HEK293 (cell line): ENCODE results near the gene RYR2.

Source experiments
- CTCF ChIA-PET: fragments of 350-600 bp; formaldehyde crosslinking; extraction: SDS; loops from one replicate; lab custom pipeline; 2021; ENCODE audit warnings: antibody characterized with exemption; lab: Yijun Ruan, JAX
- POLR2A ChIA-PET: fragments of 300-600 bp; formaldehyde crosslinking; extraction: SDS; loops from one replicate; lab custom pipeline; 2020; ENCODE audit warnings: antibody characterized with exemption, inconsistent platforms; lab: Yijun Ruan, JAX
- H3K27ac ChIP-seq: fragments of 200-500 bp; sonication (Bioruptor generic); 2 replicates; pipeline ENCODE4 v1.5.1; 2014; ENCODE audit warnings: low read depth, low read length, control low read depth, inconsistent platforms; ENCODE audit errors: extremely low read depth
- H3K36me3 ChIP-seq, 2 experiments: fragments of 200-500 bp in 1 of 2; sonication (Bioruptor generic) in 1 of 2; 1 replicate in 1 of 2; 2 replicates in 1 of 2; pipeline ENCODE4 v1.5.1; 2014 to 2017; ENCODE audit warnings: inconsistent platforms in 2 of 2, low read length in 2 of 2; ENCODE audit not compliant: control insufficient read depth in 2 of 2, insufficient read depth in 1 of 2
- H3K4me1 ChIP-seq: fragments of 200-500 bp; sonication (Bioruptor generic); 2 replicates; pipeline ENCODE4 v1.5.1; 2014; ENCODE audit warnings: mild to moderate bottlenecking, low read length, inconsistent platforms; ENCODE audit not compliant: control insufficient read depth, insufficient read depth
- H3K4me3 ChIP-seq: 2 replicates; pipeline ENCODE4 v1.5.1; 2011; ENCODE audit warnings: low read depth, mild to moderate bottlenecking, control low read depth, low read length, moderate library complexity
- H3K9me3 ChIP-seq: fragments of 200-500 bp; sonication (Bioruptor generic); 2 replicates; pipeline ENCODE4 v1.5.1; 2014; ENCODE audit warnings: low read depth, low read length, inconsistent platforms; ENCODE audit not compliant: control insufficient read depth, insufficient read depth
- BCL6B ChIP-seq: fragments of 450-650 bp; formaldehyde crosslinking; IDR thresholded peaks from 2 replicates; pipeline ENCODE4 v1.5.1; 2017; ENCODE audit warnings: missing biosample characterization, missing genetic modification characterization
- KLF10 ChIP-seq: fragments of 450-650 bp; IDR thresholded peaks from 2 replicates; pipeline ENCODE4 v1.5.1; 2018; ENCODE audit warnings: missing biosample characterization, mild to moderate bottlenecking, missing genetic modification characterization
- KLF17 ChIP-seq: fragments of 450-650 bp; formaldehyde crosslinking; IDR thresholded peaks from 2 replicates; pipeline ENCODE4 v1.5.1; 2016; ENCODE audit warnings: missing biosample characterization, missing genetic modification characterization
- KLF7 ChIP-seq: fragments of 450-650 bp; formaldehyde crosslinking; IDR thresholded peaks from 2 replicates; pipeline ENCODE4 v1.5.1; 2016; ENCODE audit warnings: missing biosample characterization, missing genetic modification characterization, borderline replicate concordance
- KLF9 ChIP-seq: fragments of 450-650 bp; formaldehyde crosslinking; IDR thresholded peaks from 2 replicates; pipeline ENCODE4 v1.5.1; 2016; ENCODE audit warnings: missing biosample characterization, missing genetic modification characterization, low read depth
- PBX3 ChIP-seq: sonication (generic); formaldehyde crosslinking; IDR thresholded peaks from 2 replicates; pipeline ENCODE4 v1.8.1; 2022; ENCODE audit warnings: mild to moderate bottlenecking, moderate library complexity, missing genetic modification reagents
- RBAK ChIP-seq: fragments of 450-650 bp; formaldehyde crosslinking; IDR thresholded peaks from 2 replicates; pipeline ENCODE4 v1.5.1; 2016; ENCODE audit warnings: missing biosample characterization, missing genetic modification characterization
- ZFP37 ChIP-seq: fragments of 450-650 bp; formaldehyde crosslinking; IDR thresholded peaks from 2 replicates; pipeline ENCODE4 v1.5.1; 2016; ENCODE audit warnings: missing biosample characterization, missing genetic modification characterization
- ZNF138 ChIP-seq: fragments of 450-650 bp; formaldehyde crosslinking; IDR thresholded peaks from 2 replicates; pipeline ENCODE4 v1.5.1; 2016; ENCODE audit warnings: missing biosample characterization, missing genetic modification characterization, borderline replicate concordance
- ZNF157 ChIP-seq: fragments of 450-650 bp; formaldehyde crosslinking; IDR thresholded peaks from 2 replicates; pipeline ENCODE4 v1.5.1; 2016; ENCODE audit warnings: missing biosample characterization, missing genetic modification characterization
- ZNF169 ChIP-seq: fragments of 450-650 bp; formaldehyde crosslinking; IDR thresholded peaks from 2 replicates; pipeline ENCODE4 v1.5.1; 2016; ENCODE audit warnings: missing biosample characterization, missing genetic modification characterization
- ZNF202 ChIP-seq: fragments of 450-650 bp; formaldehyde crosslinking; IDR thresholded peaks from 2 replicates; pipeline ENCODE4 v1.5.1; 2016; ENCODE audit warnings: missing biosample characterization, missing genetic modification characterization, borderline replicate concordance
- ZNF221 ChIP-seq: fragments of 450-650 bp; formaldehyde crosslinking; IDR thresholded peaks from 2 replicates; pipeline ENCODE4 v1.5.1; 2017; ENCODE audit warnings: missing biosample characterization, missing genetic modification characterization, borderline replicate concordance
- ZNF302 ChIP-seq: fragments of 450-650 bp; formaldehyde crosslinking; IDR thresholded peaks from 2 replicates; pipeline ENCODE4 v1.5.1; 2016; ENCODE audit warnings: missing biosample characterization, missing genetic modification characterization, low read depth
- ZNF324 ChIP-seq: fragments of 450-650 bp; formaldehyde crosslinking; IDR thresholded peaks from 2 replicates; pipeline ENCODE4 v1.5.1; 2016; ENCODE audit warnings: missing biosample characterization, missing genetic modification characterization
- ZNF341 ChIP-seq: fragments of 450-650 bp; formaldehyde crosslinking; IDR thresholded peaks from 2 replicates; pipeline ENCODE4; 2016; ENCODE audit warnings: low read depth, missing biosample characterization, missing genetic modification characterization
- ZNF391 ChIP-seq: fragments of 450-650 bp; formaldehyde crosslinking; IDR thresholded peaks from 2 replicates; pipeline ENCODE4 v1.5.1; 2016; ENCODE audit warnings: low read depth, missing biosample characterization, missing genetic modification characterization, borderline replicate concordance
- ZNF423 ChIP-seq: fragments of 450-650 bp; formaldehyde crosslinking; IDR thresholded peaks from 2 replicates; pipeline ENCODE4 v1.5.1; 2016; ENCODE audit warnings: missing biosample characterization, missing genetic modification characterization
- ZNF548 ChIP-seq: fragments of 450-650 bp; formaldehyde crosslinking; IDR thresholded peaks from 2 replicates; pipeline ENCODE4 v1.5.1; 2016; ENCODE audit warnings: missing biosample characterization, missing genetic modification characterization
- ZNF560 ChIP-seq: fragments of 450-650 bp; formaldehyde crosslinking; IDR thresholded peaks from 2 replicates; pipeline ENCODE4 v1.5.1; 2017; ENCODE audit warnings: missing biosample characterization, missing genetic modification characterization, borderline replicate concordance
- ZNF692 ChIP-seq: fragments of 450-650 bp; formaldehyde crosslinking; IDR thresholded peaks from 2 replicates; pipeline ENCODE4 v1.5.1; 2016; ENCODE audit warnings: missing biosample characterization, missing genetic modification characterization
- ZNF76 ChIP-seq: fragments of 450-650 bp; formaldehyde crosslinking; IDR thresholded peaks from 2 replicates; pipeline ENCODE4; 2016; ENCODE audit warnings: low read depth, missing biosample characterization, missing genetic modification characterization, borderline replicate concordance
- ZNF791 ChIP-seq: fragments of 450-650 bp; formaldehyde crosslinking; IDR thresholded peaks from 2 replicates; pipeline ENCODE4 v1.5.1; 2016; ENCODE audit warnings: missing biosample characterization, missing genetic modification characterization

RYR2 gene

GRCh38 chr1:237838320-237838719 is 796.3 kb downstream of the RYR2 start (continued):
- no peak for TF ChIP-seq KLF9 (tag by site-specific recombination)
- no peak for TF ChIP-seq KLF7 (tag by site-specific recombination)
- TF ChIP-seq ZNF76 (tag by site-specific recombination), result no peak
- no peak for TF ChIP-seq RBAK (tag by site-specific recombination)

- TF ChIP-seq KLF17 (tag by site-specific recombination) (no peak), ZNF791 (no peak), ZNF302 (tag by site-specific recombination) (no peak), KLF10 (tag by site-specific recombination) (no peak), ZNF324 (tag by site-specific recombination) (no peak), ZNF692 (tag by site-specific recombination) (no peak), ZNF423 (tag by site-specific recombination) (no peak), ZNF341 (no peak), ZNF157 (tag by site-specific recombination) (no peak), ZNF169 (tag by site-specific recombination) (no peak), ZFP37 (tag by site-specific recombination) (no peak), ZNF391 (tag by site-specific recombination) (no peak), KLF7 (tag by site-specific recombination) (no peak), ZNF560 (tag by site-specific recombination) (no peak), ZNF548 (no peak), ZNF202 (tag by site-specific recombination) (no peak), BCL6B (tag by site-specific recombination) (no peak), ZNF221 (tag by site-specific recombination) (no peak), PBX3 (CRISPR knock-in tag) (no peak), ZNF138 (tag by site-specific recombination) (no peak)
- ChIA-PET CTCF (interaction anchor here (0.5 to 5.8 kb wide), 2 partner anchors 12 to 399 kb away, joined by 3 to 39 read pairs; no protein-coding TSS in a partner anchor), POLR2A (no interaction called here)
- H3K36me3 ChIP-seq, result no peaks in the 10 kb centered on the region
- no peak overlapping the region for H3K4me3 ChIP-seq
- H3K9me3 ChIP-seq, result no peaks in the 10 kb centered on the region
- no peak overlapping the region for H3K27ac ChIP-seq
- no peaks in the 10 kb centered on the region for H3K4me1 ChIP-seq
Measured at GRCh38 chr1:237838904-237839534, 797.0 kb downstream of the RYR2 start.
